RWPE1 (cell line): ENCODE data around the gene C11orf58.

Source experiments
- CTCF ChIA-PET: fragments of 350-600 bp; sonication (Branson Sonifier 250); formaldehyde crosslinking; extraction: SDS; loops from one replicate; lab custom pipeline; 2021; lab: Yijun Ruan, JAX
- POLR2A ChIA-PET: fragments of 400-600 bp; formaldehyde crosslinking; extraction: SDS; loops from one replicate; lab custom pipeline; 2020; ENCODE audit warnings: antibody characterized with exemption; ENCODE audit not compliant: low non-redundant PET; lab: Yijun Ruan, JAX
- DNase-seq: peaks from one replicate; pipeline ENCODE4 v3.0.0; 2012; ENCODE audit warnings: low spot score
- H3K27ac ChIP-seq: fragments of 450-650 bp; 2 replicates; pipeline ENCODE4 v1.5.1; 2017
- CTCF ChIP-seq: fragments of 450-650 bp; conservative IDR thresholded peaks from 2 replicates; pipeline ENCODE4 v1.5.1; 2017; ENCODE audit warnings: low read depth, mild to moderate bottlenecking

The C11orf58 gene

GRCh38 chr11:16737818-16738192, 642 bp upstream of the C11orf58 start:
- peak overlapping the region; percentile 77 for H3K27ac ChIP-seq
- TF ChIP-seq CTCF = no peak
- ChIA-PET CTCF (interaction anchor here (0.6 kb wide), 1 partner anchor 10 kb away, joined by 4 read pairs; no protein-coding TSS in a partner anchor), POLR2A (interaction anchor here (0.6 kb wide), 1 partner anchor 27 kb away, joined by 3 read pairs; no protein-coding TSS in a partner anchor)
- no peak for DNase-seq

GRCh38 chr11:16738947-16739815, 734 bp downstream of the C11orf58 start:
- CTCF ChIA-PET = interaction anchor here (0.6 to 0.9 kb wide), 2 partner anchors 49 to 629 kb away, joined by 3 read pairs; no protein-coding TSS in a partner anchor
- POLR2A ChIA-PET = interaction anchor here (1.2 kb wide), 1 partner anchor 143 kb away, joined by 3 read pairs; no protein-coding TSS in a partner anchor
- no peak for TF ChIP-seq CTCF
- peak; percentile 16 for DNase-seq
- H3K27ac ChIP-seq = peak overlapping the region; percentile 77

GRCh38 chr11:16741473-16741872, 3.0 kb downstream of the C11orf58 start:
- ChIA-PET CTCF (no interaction called here), POLR2A (no interaction called here)
- no peak for TF ChIP-seq CTCF
- no peak for DNase-seq
- H3K27ac ChIP-seq = no peak overlapping the region

- ChIA-PET POLR2A (no interaction called here), CTCF (no interaction called here)
- no peak for TF ChIP-seq CTCF
- DNase-seq = no peak
- H3K27ac ChIP-seq = no peak overlapping the region
Measured at GRCh38 chr11:16743478-16743877, 5.0 kb downstream of the C11orf58 start.

GRCh38 chr11:16744128-16744725, 5.8 kb downstream of the C11orf58 start:
- TF ChIP-seq CTCF = no peak
- no peak for DNase-seq
- ChIA-PET CTCF (no interaction called here), POLR2A (no interaction called here)
- no peak overlapping the region for H3K27ac ChIP-seq

- POLR2A ChIA-PET = interaction anchor here (0.6 kb wide), 1 partner anchor 777 kb away, joined by 6 read pairs; no protein-coding TSS in a partner anchor
- DNase-seq = no peak
- CTCF ChIA-PET = no interaction called here
- no peak for TF ChIP-seq CTCF
- H3K27ac ChIP-seq = no peak overlapping the region
Measured at GRCh38 chr11:16745950-16746605, 7.6 kb downstream of the C11orf58 start.
